Stimulated activated CD8-positive, alpha-beta memory T cell treated with anti-CD3 and anti-CD28 coated beads, Interleukin-4, amount 100 ng/mL, for 1 hour (primary cell): ENCODE measurements around the gene FKBP9.
"Not testable (repeated sequence)": the region's sequence is repeated elsewhere in the genome, so short reads cannot be mapped to it uniquely, and the experiment has no call there.

ENCODE experiments used
- DNase-seq, 2 donors: peaks; one replicate each; pipeline ENCODE4 v3.0.0-alpha.2; 2020; ENCODE audit warnings: low read depth in 2 of 2, low spot score in 1 of 2

Gene FKBP9

DNA sequence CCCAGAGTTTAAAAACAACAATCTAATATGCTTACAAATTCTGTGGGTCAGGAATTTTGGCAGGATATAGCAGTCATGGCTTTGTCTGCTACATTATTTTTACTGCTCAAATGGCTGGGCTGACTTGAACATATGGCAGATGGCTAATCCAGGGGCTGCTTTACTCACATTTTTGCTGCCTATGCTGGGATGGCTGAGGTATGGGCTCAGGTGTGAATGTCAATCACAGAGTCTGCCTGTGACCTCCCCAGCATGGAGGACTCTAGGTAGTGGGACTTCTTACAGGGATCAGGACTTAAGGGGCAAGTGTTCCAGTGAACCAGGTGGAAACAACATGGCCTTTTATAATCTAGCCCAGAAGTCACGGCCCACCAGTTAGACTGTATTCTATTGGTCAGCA, 4.4 kb upstream of the FKBP9 start:
- no peak for DNase-seq

DNA sequence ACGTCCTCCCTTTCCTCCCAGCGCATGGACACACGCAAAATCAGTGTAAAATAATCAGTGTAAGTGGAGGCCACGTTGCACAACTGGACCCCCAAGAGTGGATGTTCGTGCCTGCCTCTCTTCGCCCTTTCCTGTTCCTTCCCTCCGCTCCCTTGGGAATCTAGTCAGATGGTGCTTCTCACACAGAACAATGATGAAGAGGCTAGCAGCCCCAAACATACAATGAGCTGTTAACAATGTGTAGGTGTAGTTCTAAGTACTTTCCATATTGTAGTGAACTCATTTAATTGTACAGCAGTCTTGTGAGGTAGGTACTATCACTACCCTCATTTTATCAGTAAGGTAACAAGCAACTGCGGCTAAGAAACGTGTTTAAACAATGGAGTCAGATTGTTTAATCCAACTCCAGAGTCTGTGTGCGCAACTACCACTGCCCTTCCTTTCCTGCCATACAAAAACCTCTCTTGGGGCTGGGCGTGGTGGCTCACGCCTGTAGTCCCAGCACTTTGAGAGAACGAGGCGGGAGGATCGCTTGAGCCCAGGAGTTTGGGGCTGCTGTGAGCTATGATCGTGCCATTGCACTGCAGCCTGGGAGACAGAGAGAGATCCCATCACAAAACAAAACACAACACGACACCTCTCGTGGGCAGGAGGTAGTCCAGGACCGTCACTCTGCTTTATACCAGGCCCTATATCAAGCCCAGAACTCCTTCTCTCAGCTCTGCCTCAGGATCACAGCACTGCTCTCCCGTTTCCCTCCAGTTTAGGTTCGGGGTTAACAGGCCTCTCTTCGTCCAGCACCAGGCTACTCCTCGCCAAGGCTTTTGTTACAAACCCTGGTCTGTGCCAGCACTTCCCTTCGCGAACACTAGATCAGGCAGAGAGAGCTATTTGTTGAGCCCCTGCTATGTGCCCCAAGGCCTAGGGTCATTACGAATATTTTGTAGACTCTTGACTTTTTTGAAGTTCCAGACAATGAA, 1.1 kb downstream of the FKBP9 start:
- DNase-seq = no peak

DNA sequence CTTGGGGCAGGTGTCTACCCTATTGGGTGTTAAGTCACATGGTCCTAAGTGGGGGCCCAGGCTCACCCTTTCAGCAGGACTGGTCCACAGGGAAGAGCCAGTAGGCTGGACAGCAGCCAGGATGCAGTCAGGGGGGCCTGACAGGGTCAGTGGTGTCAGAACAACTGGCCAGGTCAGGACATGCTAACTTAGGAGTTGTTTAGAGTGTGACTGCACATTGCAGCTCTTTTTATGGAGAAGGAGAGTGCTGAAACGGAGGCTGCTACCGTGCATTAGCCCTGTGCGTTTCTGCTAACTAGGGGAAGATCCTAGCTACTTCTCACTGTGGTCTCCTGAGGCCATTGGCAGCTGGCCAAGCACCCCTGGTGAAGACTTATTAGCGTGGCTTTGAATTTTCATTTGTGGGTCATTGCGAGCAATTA, 6.7 kb downstream of the FKBP9 start:
- DNase-seq = not testable (repeated sequence)

DNA sequence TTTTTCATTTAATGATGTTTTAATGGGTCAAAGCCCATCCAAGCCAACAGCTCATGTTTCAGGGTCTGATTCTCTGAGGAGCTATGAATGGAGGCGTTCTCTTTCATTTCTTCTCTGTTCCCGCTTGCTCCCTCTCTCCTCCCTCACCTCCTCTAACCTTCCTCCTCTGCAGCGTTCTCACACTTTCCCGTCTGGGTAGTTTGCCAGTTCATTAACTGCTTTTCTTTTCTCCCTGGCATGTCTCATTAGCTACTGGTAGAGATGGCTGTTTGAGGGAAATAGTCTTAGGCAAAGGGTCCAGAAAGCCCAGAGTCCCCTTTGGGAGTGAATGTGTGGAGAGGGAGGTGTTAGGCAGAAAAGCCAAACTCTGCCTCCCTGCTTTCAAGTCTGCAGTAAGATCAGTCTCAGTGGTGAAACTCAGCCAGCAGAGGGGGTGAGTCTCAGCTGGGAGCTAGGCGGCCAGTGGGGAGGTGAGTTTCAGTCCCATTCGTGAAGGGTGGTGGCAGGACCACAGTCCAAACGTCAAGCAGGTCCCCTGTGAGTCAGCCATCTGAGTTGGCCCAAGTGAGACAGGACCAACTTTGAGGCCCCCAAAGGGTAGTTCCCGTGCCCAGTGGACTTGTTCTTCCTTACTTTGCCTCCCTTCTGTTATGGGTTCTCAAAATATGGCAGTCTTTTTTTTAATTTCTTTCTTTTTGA, 7.4 kb downstream of the FKBP9 start:
- DNase-seq = not testable (repeated sequence)

DNA sequence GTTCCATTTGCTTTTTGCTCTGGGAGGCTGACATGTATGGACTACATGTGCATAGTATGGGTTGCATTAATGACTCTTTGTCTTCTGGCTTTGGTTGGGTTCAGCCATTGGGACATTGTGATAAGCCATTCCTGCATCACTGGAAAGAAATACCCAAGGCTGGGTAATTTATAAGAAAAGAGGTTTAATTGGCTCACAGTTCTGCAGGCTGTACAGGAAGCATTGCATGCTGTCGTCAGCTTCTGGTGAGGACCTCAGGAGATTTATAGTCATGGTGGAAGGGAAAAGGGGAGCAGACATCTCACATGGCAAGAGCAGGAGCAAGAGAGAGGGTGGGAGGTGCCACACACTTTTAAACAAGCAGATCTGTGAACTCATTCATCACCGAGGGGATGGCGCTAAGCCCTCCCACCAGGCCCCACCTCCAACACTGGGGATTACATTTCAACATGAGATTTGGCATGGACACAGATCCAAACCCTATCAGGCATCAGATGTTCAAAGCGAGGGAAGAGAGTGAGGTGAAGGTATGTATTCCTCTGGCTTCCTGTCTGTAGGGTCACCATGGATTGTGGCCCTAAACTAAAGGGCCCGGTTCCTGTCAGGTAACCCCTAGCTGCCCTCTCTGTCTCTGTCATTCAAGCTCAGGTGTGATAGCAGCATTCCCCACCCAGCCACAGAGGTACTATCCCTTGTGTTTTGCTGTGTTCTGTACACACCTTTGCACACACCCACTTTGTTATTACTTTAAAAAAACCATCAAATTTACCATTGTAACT, 9.4 kb downstream of the FKBP9 start:
- DNase-seq = not testable (repeated sequence)

DNA sequence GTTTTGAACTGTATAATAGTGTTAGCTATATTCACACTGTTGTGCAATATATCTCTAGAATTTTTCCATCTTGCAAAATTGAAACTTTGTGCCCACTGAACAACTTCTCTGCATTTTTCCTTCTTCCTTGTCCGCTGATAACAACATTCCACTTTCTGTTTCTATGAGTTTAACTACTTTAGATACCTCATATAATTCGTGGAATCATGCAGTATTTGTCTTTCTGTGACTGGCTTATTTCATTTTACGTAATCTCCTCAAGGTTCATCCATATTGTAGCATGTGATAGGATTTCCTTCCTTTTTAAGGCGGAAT, 10.0 kb downstream of the FKBP9 start:
- not testable (repeated sequence) for DNase-seq

DNA sequence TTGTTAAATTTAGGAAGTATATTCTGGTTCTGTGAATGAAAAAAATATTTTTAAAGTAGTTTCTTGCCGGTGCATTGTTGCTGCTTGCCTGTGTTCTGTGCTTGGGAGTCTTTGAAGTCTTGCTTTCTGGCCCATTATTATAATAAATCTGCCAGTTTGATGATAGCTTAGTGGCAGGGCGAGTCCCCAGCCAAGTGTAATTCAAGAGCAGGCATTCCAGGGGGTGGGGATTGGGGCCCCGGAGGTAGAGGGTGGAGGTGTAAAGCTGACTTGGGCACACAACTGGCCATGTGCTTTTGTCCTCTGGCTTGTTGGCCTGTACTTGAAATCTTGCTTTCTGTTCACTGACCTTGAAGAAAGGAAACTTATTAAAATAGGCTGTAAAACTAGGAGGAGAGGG, 14.7 kb downstream of the FKBP9 start:
- not testable (repeated sequence) for DNase-seq

DNA sequence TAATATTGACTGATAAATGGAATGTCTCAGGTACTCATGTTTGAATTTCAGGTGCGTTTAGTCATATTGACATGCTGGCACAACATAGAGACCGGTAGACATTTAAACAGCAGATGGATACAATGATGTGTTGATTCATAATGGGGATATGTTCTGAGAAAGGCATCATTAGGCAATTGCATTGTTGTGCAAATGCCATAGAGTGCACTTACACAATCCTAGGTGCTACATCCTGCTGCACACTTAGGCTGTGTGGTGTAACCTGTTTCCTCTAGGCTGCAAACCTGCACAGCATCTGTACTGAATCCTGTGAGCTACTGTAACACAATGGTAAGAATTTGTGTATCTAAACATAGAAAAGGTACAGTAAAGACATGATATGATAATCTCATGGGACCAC, 19.9 kb downstream of the FKBP9 start:
- DNase-seq = not testable (repeated sequence)

DNA sequence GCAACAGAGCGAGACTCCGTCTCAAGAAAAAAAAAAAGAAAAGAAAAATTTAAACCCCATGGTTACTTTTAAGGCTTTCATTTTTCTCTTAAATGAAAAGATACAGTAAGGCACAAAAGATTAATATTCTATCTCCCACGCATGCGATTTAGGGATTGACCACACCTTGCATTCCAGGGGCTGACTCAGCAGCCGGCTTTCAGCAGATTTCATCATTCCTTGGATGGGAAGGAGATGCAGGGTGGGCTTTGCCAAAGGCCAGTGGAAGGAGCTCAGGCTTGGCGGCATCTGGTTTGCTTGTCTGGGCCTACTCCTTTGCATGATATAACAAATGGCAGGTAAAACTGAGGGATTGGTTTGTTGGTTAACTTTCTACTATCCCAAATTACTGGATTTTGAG, 22.0 kb downstream of the FKBP9 start:
- DNase-seq = not testable (repeated sequence)

DNA sequence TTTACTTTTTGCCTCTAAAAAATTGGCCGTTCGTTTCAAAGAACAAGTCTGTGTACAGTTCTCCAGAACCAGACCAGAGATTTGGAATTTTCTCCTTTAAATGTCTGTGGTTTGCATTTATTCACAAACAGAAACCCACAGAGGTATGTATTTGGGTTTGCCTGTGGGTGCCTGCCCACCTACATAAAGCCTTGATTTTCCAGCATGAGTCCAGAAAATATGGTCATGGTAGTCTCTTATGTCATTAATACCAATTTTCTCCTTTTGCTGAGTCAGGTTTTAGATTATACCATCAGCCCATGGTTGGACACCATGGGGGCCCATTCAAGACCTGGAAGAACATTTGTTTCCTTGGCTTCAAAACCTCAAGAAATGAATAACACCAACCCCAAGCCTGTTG, 22.7 kb downstream of the FKBP9 start:
- DNase-seq = not testable (repeated sequence)

DNA sequence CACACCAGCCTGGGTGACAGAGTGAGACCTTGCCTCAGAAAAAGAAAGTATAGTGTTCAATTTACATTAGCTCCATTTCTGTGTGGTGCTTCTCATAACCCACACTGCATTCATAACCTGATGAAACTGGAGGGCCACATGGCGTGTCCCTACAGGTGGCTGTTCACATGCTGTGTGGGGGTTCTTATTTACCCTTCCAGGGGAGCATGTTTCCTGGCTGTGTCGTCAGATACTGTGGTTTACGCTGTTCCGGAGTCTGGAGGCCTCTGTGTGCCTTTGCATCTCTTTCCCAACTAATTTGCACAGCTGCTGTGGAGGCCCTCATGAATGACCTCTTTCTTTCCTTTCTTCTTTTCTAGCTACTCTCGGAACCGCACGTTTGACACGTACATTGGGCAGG, 30.9 kb downstream of the FKBP9 start:
- not testable (repeated sequence) for DNase-seq

DNA sequence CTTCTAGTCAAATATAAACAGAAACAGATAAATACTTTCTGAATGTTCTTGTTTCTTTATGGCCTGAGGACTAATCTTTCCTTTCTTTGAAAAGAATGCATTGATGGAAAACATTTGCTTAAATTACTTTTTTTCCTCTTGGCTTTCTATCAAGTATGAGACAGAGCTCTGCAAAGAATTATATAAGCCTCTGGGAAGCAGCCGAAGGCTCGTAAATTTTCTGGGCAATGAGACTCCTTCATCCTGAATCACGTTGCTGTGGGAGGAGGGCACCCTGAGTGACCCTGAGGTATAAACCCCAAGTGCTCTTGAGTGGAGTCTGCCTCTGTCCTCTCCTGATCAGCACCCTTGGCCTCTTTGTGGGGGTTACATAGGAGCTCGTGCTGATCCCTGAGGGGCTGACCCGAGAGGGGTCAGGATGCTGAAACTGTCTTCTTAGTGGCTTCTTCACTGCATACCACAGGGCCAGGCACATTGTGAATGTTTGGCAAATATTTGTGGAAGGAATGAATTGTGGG, 33.9 kb downstream of the FKBP9 start:
- not testable (repeated sequence) for DNase-seq

DNA sequence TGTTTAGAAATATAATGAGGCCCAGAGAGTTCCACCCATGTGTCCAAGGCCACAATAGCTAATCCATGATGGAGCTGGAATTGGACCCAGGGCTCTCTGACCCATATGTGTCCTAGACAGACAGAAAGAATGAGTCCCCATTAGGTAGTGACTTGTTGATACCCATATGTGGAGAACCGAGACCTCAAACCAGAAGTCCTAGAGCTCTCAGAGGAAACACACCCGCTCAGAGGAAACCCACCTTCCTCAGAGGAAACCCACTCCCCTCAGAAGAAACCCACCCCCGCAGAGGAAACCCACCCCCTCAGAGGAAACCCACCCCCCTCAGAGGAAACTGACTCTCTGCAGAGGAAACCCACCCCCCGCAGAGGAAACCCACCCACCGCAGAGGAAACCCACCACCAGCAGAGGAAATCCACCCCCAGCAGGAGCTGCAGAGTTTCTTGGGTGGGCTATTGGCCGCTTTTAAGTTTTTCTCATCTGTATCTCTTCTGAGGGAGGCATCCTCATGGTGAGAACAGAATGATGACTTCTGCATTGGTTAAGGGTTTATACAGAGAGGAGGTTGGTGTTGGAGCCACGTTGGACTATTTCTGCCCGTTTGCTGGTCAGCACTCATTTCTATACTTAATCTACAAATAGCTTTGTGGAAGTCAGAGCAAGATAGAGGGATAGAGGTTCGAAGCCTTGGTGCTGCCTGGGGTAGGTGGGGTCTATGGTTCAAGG, 34.9 kb downstream of the FKBP9 start:
- not testable (repeated sequence) for DNase-seq

DNA sequence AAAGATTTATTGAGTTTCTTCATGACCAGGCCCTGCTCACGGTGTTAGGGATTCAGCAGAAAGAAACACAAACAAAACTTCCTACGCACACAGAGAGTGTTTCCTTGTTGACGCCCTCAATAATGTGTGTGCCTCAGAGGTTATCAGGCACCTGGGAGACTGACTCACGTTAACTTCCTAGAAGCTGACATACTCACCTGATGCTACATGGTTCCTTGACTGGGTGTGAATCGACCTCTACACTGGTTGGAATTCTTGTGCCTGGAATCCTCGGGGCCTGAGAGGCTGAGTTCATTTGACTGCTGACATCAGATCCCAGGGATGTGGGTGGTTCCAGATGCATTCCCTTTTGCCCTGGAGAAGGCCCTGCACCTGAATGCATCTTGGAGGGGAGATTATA, 35.5 kb downstream of the FKBP9 start:
- not testable (repeated sequence) for DNase-seq

DNA sequence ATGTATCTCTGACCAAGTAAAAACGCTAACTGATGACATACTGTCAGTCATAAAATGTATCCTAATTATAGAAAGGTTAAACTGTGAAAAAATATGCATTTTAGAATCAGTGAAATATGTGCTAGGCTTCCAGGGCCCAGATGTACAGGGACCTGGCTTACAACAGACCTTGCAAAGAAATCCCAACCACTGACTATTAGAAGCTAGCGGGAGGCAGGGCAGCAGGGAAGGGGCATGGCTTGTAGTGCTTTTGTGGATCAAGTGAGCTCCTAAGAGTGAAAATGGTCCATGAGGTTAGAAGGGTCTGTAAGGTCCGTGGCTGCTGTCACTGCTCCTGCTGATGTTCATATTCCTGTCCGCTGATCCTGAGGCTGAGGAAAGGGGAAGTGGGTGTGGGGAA, 40.7 kb downstream of the FKBP9 start:
- DNase-seq = not testable (repeated sequence)

DNA sequence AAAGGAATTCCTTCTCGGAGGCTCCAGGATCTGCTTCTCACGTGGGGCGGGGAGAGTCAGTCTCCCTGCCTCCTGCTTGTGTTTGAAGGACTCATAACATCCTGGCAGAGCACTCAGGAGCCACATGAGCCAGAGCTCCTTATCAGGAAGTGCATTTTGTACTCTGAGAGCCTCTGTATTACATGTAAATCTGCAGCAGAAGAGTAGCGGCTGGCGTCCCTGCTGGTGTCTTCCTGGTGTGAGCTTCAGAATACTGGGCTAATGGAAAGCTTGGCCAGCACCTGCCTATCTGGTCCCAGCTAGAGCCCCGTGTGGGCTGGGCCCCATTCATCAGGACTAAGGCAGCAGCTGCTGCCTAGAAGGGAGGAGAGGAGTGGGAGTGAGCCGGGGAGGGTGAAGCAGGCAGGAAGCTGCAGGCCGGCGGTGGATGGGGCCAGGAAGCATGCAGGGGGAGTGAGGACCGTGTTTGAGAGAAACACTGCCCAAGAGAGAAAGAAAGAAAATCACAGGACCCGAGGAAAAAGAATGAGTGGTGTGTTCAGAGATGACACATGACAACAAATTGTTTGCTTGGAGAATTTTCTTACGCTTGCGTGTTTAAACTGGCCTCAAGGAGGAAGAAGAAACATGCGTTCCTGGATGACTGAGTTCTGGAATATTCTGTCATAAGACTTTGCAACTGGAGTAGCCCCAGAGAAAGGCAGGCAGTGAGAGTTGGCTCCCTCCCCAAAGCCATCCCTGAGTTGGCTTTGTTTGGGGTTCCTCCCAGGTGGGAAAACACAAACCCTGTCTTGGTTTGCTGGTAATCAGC, 41.3 kb downstream of the FKBP9 start:
- not testable (repeated sequence) for DNase-seq

DNA sequence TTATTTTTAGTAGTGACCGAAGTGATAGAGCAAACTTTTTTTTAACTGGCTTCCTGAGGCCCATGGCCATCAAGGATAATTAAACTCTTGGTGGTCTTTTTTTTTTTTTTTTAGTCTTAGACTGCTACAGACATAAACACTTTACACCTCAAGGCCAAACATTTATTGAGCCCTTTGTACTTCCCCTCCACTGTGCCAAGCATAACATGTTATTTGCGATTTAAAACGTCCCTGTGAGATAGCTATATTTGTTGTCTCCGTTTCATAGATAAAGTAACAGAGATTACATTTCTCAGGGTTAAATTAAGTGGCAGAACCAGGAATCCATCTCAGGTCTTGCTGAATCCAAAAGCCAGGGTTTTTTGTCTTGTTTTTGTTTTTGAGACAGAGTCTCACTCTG, 42.1 kb downstream of the FKBP9 start:
- not testable (repeated sequence) for DNase-seq

DNA sequence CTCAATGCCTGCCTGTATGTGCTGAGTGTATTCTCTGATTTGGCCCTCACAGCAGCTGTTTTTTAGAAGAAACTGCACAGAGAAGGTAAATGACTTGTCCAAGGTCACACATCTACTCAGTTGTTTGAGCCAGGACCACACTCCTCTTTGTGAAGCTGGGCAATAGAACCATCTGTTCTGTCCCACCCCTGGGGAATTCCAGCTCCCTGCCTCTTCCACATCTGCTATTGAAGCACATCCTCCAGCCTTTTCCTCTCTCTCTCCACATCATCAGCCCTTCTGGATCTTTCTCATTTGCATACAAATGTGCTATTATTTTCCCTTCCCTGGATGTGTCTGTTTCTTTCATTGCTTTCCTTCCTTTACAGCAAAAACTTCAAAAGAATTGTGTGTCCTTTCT, 45.9 kb downstream of the FKBP9 start:
- DNase-seq = not testable (repeated sequence)

DNA sequence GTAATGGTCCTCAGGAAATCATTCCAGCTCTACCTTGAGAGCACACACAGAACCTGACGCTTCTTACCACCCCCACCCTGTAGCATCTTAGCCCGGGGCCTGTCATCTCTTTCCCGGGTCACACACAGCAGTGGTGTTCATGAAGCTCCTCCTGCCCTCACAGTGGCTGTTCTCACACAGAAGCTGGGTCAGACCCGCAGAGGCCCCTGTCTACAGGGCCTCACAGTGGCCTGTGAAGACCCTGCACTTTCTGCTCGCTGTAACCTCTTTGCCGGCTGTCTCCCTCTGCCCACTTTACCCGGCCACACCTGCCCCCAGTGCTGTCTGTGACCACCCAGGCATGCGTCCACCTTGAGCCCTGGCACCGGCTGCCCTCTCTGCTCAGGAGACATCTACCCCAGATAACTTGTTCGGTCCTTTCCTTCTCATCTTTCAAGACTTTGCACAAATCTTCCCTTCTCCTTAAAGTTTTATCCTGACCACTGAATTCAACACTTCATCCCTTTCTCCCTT, 46.9 kb downstream of the FKBP9 start:
- not testable (repeated sequence) for DNase-seq
